Gastrocnemius medialis (tissue), 4 donors: ENCODE data around the gene SERBP1.

Experiments
- CTCF ChIP-seq, 5 experiments: fragments of 450-650 bp in 3 of 5; fragments of 200-600 bp in 2 of 5; sonication (generic) in 2 of 5; IDR thresholded peaks in 4 of 5; conservative IDR thresholded peaks in 1 of 5; 1 replicate in 4 of 5; 2 replicates in 1 of 5; pipeline ENCODE4 v1.5.1; 2016 to 2019; ENCODE audit warnings: antibody characterized with exemption in 5 of 5, mild to moderate bottlenecking in 3 of 5, moderate library complexity in 3 of 5
- POLR2A ChIP-seq, 2 donors: fragments of 450-650 bp; IDR thresholded peaks; one replicate each; pipeline ENCODE4 v1.6.1; 2017; ENCODE audit warnings: antibody characterized with exemption in 2 of 2, mild to moderate bottlenecking in 2 of 2, moderate library complexity in 2 of 2

DNA sequence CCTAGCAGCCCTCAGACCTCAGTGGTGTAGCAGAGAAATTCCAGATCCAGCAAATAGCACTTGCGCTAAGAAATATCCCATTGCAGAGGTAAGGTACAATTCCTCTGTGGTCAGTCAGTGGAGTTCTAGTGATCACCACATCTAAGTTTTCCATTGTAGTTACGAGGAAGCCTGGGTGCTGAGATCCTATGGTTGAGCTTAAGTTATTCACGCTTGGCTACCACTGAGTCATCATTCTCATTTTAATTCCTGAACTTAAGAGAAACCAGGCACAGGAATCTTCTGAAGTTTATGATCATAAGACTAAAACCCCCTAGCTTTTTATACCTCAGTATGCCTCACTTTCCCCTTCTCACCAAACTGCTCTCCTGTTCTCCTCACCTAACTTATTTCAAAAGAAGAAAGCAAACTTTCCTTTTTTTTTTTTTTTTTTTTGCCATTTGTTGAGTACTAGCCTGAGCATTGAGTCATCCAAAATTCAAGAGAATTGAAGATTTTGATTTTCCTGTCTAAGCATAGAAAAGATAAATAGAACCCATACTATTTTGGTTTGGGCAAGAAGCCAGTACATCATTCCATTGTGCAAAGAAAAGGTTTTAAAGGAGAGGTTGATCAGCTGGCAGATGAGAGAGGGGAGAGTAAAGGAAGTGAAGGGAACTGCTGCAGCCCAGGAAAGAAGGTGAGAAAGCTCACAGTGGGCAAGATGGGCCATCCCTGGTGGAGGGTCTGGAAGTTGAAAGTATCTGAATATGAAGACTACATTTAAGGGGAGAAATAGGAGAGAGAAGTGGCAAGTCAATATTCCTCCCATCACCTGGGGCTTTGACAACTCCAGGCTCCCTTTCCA lies 39.9 kb downstream of the SERBP1 start:
- TF ChIP-seq CTCF (IDR thresholded peaks at IDR 0.05 in 4 of 5, conservative IDR thresholded peaks at IDR 0.05 in 1 of 5) (no peak), POLR2A (IDR thresholded peaks at IDR 0.05) (no peak)
